HUDEP-2 (cell line): ENCODE measurements around the gene UCP2.
A peak's percentile ranks its signal among the peaks of the same experiment; 100 is the strongest.

ENCODE experiments used
- DNase-seq, 76 experiments: peaks; one replicate each; lab custom pipeline; 2025; ENCODE audit not compliant: unreplicated experiment in 76 of 76; lab: John Stamatoyannopoulos, UW

UCP2 gene

GRCh38 chr11:73972620-73973449, 9.8 kb downstream of the UCP2 start:
- peak in 26 of 76 experiments; percentile 15 to 79 (median 51) for DNase-seq

DNA sequence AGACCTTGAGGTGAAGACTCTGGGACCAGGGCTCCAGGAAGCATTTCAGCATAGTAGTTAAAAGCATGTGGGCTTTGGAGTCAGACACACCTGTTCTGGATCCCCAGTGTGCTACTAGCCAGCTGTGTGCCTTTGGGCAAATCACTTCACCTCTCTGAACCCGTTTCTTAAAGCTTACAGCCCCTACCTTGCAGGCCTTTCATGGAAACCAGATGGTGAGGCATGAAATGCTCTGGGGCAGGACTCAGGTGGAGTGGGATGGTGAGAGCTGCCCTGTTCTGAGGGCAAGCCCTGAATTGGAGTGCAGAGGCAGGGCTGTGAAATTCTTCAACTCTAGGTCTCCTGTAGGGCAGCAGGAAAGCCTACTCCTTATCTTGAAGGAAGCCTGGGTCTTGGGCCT, 10.5 kb downstream of the UCP2 start:
- peak in 40 of 76 experiments; percentile 17 to 75 (median 44) for DNase-seq

DNA sequence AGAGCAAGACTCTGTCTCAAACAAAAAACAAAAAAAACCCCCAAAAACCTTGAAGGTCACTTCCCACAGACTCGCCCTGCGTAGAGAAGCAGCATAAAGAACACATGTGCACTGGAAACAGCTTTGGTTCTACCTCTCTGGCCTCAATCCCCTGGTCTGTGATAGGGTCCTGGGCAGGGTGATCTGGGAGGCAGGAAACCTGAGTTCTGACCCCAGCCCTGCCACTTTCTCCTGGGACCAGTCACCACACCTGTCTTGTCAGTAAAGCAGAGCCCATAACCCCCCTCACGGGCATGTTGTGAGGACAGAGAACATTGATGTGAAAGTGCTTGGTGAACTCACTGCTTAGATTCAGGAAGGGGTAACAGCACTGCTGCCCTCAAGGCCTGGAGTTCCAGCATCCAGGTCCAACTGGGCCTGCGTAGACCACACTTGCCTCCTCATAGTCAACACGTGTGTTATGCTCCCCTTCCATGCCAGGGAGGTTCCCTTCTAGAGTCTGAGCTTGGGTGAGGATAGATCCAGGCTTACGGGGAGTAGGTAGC, 11.4 kb downstream of the UCP2 start:
- peak in 44 of 76 experiments; percentile 17 to 65 (median 45) for DNase-seq

GRCh38 chr11:73969991-73970800, 12.4 kb downstream of the UCP2 start:
- DNase-seq: peak in 54 of 76 experiments; percentile 13 to 71 (median 47)

DNA sequence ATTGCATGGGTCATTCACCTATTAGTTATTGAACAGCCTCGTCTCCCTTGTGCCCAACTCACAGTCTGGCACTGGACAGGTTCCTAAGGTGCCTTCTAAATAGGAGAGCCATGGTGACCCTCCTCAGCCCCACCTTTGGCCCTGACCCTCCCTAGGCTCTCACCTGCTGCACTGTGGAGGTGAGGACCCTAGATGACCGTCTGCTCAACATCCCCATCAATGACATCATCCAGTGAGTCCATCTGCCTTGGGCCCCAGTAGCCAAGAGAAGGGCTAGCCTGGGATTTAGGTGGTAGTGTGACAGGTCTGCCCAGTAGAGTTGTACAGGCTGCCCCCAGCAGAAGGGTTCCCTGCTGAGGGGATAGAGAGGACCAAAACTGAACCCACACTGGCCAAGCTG, 13.6 kb downstream of the UCP2 start:
- no peak for DNase-seq

DNA sequence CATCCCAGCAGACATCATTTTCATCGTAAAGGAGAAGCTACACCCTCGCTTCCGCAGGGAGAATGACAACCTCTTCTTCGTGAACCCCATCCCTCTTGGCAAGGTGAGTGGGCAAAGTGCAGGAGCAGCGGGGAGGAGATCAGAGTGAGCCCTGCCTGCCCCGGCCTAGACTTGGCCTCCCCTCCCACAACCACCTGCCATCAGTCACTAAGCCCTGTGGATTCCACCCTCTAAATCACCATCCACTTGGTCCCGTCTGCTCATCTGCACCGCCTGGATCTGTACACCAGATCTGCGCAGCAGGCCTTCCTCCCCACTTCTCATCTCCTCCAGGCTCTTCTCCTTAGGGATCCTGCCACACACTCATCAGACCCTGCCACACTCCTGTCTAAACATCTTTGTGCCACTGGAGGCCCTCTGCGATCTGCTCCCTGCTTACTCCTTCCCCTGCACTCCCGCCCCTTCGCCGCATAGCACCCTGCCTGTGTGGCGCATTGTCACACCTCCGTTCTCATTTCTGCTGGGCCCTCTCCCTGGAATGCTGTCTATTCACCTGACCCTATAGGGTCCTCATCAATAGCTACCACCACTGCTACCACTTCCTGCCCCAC, 14.2 kb downstream of the UCP2 start:
- no peak for DNase-seq

DNA sequence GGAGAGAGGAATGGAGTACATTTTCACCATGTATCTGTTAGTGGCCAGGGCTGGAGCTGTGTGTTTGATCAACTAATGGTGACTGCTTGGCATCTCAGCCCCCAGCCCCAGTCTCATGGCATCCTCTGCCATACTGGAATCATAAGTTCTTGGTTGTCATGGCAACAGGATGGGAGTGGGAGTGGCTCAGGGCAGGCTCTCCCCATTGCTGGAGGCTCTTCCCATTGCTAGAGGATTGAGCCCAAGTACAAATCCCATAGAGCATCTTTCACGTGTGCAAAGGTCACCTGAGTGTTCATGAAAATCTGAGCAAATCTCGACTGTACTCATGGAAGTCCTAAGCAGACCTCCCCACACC, 16.9 kb downstream of the UCP2 start:
- no peak for DNase-seq

GRCh38 chr11:73965076-73965763, 17.4 kb downstream of the UCP2 start:
- no peak for DNase-seq

DNA sequence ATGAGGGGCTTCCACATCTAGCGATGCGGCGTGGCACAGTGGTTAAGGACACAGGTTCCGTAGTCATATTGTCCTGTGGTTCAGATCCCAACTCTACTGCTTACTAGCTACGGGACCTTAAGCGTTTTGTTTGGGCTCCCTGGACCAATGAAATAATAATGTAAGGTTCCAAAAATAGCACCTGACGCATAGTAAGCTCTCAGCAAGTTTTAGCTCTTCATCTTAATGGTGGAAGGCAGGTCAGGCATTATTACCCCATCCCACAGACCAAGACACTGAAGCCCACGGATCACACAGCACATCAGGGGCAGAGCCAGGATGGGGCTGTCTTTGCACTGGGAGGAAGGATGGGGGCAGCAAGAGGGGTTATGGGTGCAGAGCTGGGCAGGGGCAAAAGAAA, 18.8 kb downstream of the UCP2 start:
- DNase-seq: no peak

GRCh38 chr11:73962101-73962705, 20.4 kb downstream of the UCP2 start:
- no peak for DNase-seq

- DNase-seq: no peak
Measured at GRCh38 chr11:73961321-73961720, 21.3 kb downstream of the UCP2 start.

DNA sequence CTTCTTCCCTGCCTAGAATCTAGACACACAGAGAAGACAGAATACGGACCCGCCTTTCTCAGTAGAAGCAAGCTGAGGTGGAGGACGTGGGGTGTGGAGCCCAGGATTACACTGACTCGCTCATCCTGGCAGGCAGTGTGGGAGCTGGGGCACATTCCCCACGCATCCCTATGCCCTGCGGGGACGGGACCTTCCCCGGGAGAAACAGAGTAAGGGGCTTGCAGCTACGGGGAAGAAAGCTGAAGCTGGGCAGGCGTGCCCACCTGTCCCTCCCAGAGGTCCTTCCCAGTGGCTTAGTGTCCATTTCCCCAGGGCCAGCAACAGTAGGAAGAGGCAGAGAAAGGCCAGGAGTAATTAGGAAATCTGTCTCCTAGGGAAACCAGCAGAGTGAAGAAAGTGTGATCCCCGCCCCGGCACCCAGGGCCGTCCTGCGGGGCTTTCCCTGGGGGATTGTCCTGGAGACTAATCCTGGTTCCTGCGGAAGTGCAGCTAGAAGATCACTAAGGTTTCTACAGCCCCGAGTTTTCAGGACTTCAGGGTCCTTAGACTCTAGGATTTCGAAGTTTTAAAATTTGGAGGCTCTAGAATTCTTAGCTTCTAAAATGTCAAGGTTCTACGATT, 24.0 kb downstream of the UCP2 start:
- no peak for DNase-seq

DNA sequence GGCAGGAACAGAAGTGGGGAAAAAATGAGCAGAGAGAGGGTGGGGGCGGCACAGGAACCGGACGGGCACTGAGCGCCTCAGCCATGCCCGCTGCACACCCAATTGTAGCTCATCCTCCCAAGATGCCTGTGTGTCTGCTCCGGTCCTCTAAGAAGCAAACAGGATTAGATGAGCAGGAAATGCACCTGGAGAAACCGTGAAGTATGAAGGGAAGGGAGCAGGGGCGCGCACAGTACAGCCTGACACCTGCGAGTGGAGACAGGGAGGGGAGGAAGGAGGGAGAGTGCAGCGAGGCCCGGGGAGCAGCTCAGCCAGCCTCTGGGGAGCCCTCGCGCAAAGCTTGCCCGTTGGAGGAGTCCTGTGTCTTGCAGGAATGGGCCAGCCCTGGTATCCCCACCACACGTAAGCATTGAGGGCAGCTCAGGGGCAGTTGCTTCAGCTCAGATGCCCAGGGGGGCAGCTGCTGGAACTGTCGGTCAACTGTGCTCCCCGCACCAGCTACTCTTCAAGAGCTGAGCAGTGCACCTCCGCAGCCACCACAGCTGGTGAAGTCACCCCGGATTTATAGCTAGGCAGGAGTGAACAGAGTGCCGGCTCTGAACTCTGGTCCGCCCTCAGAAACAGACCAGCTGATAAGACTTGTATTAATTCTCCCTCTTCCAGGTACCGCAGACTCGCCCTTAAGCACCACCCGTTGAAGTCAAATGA, 24.8 kb downstream of the UCP2 start:
- no peak for DNase-seq

DNA sequence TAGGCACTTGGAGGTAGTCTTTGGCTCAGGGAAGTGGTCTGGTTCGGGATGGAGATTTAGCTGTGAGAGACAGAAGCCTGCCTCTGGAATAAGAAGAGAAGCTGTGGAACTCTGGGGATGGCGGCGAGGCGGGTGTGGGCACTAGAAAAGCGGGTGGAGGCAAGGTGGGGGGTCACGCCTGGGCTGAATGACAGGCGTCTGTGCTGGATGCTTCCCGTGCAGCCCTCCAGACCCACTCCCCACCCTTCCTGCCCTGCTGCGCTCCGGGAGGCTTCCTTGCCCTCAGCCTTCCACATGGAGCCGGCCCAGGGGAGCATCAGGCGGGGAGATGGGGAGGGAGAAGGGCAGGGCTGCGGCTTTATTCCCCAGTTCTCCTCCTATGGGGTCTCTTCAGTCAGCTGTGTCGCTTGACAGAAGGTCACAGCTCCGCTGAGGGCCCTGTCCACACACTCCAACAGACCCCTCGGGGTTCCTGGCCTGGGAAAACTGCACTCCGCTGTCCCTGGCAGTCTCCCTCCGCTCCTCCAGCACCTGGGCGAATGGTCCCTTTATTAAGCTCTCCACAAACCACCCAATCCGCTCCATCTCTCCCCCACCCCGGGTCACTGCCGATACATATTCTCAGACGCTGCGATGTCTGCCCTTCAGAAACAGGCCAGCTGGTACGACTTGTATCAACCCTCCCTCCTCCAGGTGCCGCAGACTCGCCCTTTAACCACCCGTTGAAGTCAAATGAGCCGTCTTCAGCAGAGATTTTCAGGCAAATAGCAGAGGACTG, 25.6 kb downstream of the UCP2 start:
- DNase-seq: no peak

GRCh38 chr11:73951797-73952196, 30.8 kb downstream of the UCP2 start:
- no peak for DNase-seq

DNA sequence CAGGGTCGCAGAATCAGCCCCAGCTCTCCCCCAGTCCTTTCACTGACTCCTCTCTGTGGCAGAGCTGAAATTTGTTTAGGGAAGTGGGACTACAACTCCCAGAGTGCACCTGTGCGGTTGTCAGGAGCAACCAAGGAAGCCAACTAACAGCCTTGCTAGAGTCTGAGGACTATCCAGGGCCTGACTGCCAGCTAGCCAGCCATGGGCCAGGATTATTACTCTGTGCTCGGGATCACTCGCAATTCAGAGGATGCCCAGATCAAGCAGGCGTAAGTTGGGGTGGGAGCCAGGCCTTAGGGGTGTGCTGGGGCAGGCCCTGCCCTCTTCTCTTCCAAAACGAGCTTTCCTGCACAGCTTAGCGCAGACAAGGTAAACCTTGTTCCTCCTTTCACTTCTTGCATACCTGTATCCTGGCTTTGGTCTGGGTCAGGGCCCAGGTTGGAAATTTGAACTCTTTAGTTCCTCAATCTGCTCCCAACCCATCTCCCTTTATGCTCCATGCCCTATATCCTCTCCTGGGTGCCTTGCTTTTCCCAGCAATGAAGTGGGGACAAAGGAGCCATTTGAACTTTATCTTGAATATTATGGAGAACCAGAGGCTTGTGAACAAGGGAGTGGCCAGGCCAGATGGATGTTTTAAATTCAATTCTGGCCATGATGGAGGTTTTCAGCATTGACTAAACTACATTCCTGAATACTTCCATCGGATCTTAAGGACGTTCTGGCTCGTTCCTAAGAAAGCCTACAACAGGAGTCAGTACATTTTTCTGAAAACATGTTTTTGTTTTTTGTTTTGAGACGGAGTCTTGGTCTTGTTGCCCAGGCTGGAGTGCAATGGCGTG, 31.6 kb downstream of the UCP2 start, which contains the start of gene DNAJB13:
Gene DNAJB13, plus strand, starts transcription at position 158 of the 842 bp plus-strand sequence. Its CDS starts 44 bp downstream, at position 202.
- peak in 13 of 76 experiments; percentile 1 to 26 (median 11) for DNase-seq

DNA sequence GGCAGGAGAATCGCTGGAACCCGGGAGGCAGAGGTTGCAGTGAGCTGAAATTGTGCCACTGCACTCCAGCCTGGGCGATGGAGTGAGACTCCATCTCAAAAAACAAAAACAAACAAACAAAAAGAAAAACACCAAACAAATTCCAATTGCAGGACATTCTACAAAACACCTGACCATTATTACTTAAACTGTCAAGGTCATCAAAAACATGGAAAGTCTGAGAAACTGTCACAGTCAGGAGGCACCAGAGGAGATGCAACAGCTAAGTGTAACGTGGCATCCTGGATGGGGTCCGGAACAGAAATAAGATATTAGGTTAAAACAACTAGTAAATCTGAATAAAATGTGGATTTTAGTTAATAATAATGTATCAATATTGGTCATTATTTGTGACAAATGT, 32.7 kb downstream of the UCP2 start:
- no peak for DNase-seq
